NCI-H2196 (cell line): ENCODE results near the gene ZNF385C.

ENCODE experiments used
- DNase-seq: peaks from one replicate; lab custom pipeline; 2025; ENCODE audit not compliant: unreplicated experiment; lab: John Stamatoyannopoulos, UW

Gene ZNF385C

DNA sequence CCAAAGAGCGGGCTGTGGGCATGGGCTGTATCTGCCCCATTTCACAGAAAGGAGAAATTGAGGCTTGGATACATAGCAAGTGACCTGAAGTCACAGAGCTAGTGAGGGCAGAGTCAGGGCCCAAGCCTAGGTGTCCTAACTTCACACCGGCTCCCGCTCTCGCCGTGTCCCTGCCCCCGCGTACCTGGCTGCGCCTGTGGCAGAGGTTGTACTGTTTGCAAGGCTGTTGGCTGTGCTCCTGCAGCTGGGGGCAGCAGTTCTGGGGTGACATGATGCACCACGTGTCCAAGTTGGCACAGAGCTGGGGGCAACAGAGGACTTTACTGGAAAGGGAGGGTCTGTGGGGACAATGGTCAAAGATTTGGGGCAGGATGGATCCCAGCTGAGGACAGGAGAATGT, 10.8 kb upstream of the ZNF385C start:
- DNase-seq = no peak

DNA sequence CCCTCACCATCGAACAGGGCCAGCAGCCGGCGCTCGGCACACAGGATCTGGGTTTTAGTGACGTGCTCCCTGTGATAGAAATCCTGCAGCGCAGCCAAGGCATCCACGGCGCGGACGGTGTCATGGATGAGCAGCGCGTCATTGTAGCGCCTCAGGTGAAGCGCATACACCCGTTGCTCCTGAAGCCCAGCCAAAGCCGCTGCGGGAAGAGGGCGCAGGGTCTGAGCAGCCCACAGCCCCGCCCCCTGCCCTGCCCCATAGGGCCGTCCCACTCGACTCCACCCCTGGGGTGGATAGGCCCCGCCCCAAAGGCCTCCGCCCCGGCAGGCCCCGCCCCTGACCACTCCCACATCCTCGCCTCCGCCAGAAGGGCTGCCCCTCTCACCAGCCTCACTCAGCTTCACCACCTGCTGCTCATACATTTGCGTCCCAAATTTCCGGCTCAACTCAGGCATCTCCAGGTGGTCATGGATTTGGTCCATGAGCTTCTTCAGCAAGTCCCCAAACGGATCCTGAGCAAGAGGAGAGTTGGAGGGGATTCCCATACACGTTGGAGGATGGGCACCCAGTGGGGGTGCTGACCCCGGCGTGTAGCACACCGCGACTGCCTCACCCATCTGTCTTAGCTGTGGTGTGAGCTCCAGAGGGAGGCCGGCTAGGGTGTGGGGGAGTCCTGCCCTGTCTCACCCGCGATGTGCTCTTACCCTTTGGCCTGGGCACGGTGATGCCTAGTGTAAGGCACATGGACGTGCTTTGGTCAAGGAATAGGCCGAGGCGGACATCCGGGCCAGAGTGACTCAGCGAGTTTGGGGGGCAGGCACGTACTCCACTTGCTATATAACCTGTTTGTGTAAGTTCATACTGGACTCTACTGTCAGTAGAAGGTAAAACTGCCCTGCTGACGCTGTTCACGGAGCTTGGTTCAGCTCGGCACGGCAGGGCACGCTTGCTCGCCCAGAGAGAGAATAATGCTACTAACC, 9.6 kb upstream of the ZNF385C start:
- peak; percentile 83 for DNase-seq

DNA sequence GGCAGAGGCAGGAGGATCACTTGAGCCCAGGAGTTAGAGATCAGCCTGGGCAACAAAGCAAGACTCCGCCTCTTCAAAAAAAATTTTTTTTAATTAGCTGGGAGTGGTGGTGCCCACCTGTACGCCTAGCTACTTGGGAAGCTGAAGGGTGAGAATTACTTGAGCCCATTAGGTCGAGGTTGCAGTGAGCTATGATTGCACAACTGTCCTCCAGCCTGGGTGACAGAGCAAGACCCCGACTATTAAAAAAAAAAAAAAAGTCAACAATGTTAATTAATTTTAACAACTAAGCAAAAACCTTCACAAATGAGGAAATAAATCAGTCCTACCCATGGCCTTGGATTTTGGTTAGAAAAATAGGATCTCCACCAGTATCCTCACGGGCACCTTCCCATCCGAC, 8.9 kb upstream of the ZNF385C start:
- DNase-seq = no peak

GRCh38 chr17:42106009-42106408, 7.7 kb upstream of the ZNF385C start:
- no peak for DNase-seq

DNA sequence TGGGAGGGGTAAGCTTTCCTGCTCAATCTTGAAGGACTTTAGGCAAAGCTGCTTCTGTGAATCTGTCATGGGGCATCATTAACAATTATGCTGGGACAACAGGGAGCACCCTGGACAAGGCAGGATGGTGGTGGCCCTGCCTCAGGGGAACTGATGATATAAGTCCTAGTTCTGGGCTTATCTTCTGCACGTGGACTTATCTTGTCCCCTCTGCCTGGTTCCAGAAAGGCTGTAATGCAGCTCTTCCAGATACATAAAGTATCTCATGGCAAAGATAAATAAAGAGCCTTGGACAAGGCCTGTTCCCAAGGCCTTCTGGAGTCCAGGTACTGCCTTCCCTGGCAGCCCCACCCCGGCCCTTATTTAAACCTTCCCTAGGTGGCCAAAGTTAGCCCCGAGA, 6.0 kb upstream of the ZNF385C start:
- no peak for DNase-seq

GRCh38 chr17:42103221-42103954, 5.1 kb upstream of the ZNF385C start:
- DNase-seq = no peak

DNA sequence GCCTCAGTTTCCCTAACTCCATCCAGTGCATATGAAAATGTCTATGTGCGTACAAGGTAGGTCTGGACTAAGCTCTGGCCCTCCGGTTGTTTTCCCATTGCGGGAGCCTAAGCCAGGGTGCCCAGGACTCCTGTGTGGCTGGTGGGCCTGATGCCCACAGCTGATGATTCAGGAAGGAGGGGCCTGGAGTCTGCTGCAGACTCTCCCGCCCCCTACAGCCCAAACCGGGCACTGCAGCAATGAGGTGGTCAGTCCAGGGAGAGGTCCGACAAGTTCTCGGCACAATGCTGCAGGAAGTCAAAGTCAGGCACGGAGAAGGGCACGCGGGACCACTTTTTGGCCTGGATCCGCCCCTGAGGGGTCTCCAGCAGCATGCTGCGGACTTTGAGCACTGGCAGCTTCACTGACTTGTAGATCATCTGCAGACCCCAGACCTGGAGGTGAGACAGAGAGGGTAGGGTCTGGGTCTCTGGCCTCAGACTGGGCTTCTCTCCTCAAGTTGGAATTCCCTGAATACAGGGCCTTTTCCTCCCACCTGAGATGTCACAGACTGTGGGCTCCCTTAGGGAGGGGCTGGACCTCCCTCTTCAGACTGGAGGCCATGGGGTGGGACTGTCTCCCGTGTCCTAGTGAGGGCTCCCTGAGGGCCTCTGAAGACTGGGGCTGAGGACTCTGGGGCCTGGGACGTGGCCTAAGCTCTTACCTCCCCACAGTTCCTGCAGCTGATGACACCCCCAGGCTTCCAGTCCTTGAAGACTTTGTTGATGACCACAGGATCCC, 3.4 kb upstream of the ZNF385C start:
- DNase-seq = peak; percentile 2

GRCh38 chr17:42098730-42099399, 592 bp upstream of the ZNF385C start:
- no peak for DNase-seq

- no peak for DNase-seq
These were observed 1.7 kb downstream of the ZNF385C start for GRCh38 chr17:42096360-42097111.

- DNase-seq = no peak
These were observed 3.8 kb downstream of the ZNF385C start for GRCh38 chr17:42094375-42095069.

DNA sequence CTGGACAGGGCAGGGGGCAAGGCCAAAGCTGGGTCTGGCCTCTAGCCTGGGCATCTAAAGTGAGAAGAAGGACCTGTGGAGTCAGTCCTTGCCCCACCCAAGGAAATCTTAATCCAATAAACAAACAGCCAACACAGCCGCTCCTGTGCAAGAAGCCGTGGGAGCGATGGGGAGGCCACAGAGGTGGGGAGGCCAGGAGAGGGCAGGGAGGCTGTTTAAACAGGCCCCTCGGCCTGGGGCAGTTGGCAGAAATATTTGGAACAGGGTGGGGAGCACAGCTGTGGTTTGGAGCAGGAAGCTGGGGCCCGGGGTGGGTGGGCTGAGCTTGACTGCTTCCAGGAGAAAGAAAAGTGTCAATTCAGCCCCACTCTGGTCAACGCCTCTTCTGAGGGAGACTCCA, 5.3 kb downstream of the ZNF385C start:
- no peak for DNase-seq

- no peak for DNase-seq
These were observed 7.1 kb downstream of the ZNF385C start for GRCh38 chr17:42090964-42091790.

- DNase-seq = no peak
These were observed 9.5 kb downstream of the ZNF385C start for GRCh38 chr17:42088736-42089135.

GRCh38 chr17:42087736-42088705, 10.3 kb downstream of the ZNF385C start:
- no peak for DNase-seq

- DNase-seq = no peak
These were observed 11.1 kb downstream of the ZNF385C start for GRCh38 chr17:42087042-42087701.

DNA sequence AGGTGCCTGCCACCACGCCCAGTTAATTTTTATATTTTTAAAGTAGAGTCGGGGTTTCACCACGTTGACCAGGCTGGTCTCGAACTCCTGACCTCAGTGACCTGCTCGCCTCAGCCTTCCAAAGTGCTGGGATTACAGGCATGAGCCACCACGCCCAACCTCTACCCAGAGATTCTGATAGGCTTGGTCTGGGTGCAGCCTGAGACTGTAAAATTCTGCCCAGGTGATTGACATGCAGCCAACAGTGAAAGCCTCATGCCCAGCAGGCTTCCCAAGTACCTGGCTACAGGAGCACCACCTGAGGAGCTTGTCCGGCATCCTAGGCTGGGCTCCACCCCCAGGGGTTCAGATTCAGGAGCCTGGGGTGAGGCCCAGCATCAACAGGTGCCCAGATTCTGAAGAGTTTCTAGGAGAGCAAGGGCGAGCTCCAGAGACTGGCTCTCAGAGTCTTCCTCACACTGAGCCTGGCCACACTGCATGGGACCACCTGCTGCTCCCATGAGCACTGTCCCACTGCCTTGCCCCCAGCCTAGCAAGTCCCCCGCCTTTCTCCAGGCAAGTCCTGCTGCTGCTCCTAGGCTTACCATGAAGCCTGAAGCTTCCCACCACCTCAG, 16.6 kb downstream of the ZNF385C start:
- DNase-seq = no peak

GRCh38 chr17:42079541-42079940, 18.7 kb downstream of the ZNF385C start:
- DNase-seq = no peak
